K562 (cell line): ENCODE data around the gene AMBRA1. TPM values are rescaled to one million over a fixed set of nuclear protein-coding genes. Genes with fewer than 3 reads are reported as not detected.

Source experiments
- ARID3B ChIP-seq: fragments of 250-450 bp; sonication (Bioruptor Pico); IDR thresholded peaks from 2 replicates; pipeline ENCODE4 v1.4.0; 2020; ENCODE audit warnings: borderline replicate concordance
- ATF3 ChIP-seq, 2 experiments: fragments of 450-650 bp in 1 of 2; sonication (generic) in 1 of 2; formaldehyde crosslinking in 1 of 2; IDR thresholded peaks in 1 of 2; conservative IDR thresholded peaks in 1 of 2; 2 replicates each; pipeline versions ENCODE4 v1.6.1 to v1.8.1; 2016 to 2023; ENCODE audit warnings: mild to moderate bottlenecking in 2 of 2, moderate library complexity in 2 of 2, inconsistent platforms in 1 of 2, missing genetic modification reagents in 1 of 2
- ATF4 ChIP-seq: fragments of 450-650 bp; formaldehyde crosslinking; IDR thresholded peaks from 2 replicates; pipeline ENCODE4 v1.4.0; 2022; ENCODE audit warnings: mild to moderate bottlenecking, moderate library complexity
- CREB5 ChIP-seq: fragments of 250-450 bp; sonication (Bioruptor Pico); IDR thresholded peaks from 2 replicates; pipeline ENCODE4 v1.5.0; 2020; ENCODE audit warnings: mild to moderate bottlenecking
- E2F6 ChIP-seq, 2 experiments: IDR thresholded peaks; 2 replicates each; pipeline ENCODE4 v1.6.1; 2011; ENCODE audit warnings: borderline replicate concordance in 1 of 2, control low read depth in 1 of 2, low read depth in 1 of 2, low read length in 1 of 2, mild to moderate bottlenecking in 1 of 2, mixed read lengths in 1 of 2, moderate library complexity in 1 of 2; ENCODE audit not compliant: insufficient read depth in 1 of 2, insufficient read length in 1 of 2, poor library complexity in 1 of 2, severe bottlenecking in 1 of 2; ENCODE audit errors: extremely low read depth in 1 of 2
- IFI16 ChIP-seq: fragments of 250-450 bp; sonication (Bioruptor Pico); IDR thresholded peaks from 2 replicates; pipeline ENCODE4 v2.1.2; 2022; ENCODE audit warnings: mild to moderate bottlenecking, inconsistent platforms
- MED1 ChIP-seq: sonication (generic); formaldehyde crosslinking; IDR thresholded peaks from 2 replicates; pipeline ENCODE4 v1.8.1; 2023; ENCODE audit warnings: missing genetic modification reagents, borderline replicate concordance
- NFXL1 ChIP-seq: fragments of 450-650 bp; formaldehyde crosslinking; IDR thresholded peaks from 2 replicates; pipeline ENCODE4 v1.4.0; 2021; ENCODE audit warnings: mild to moderate bottlenecking
- SMARCA5 ChIP-seq: fragments of 450-650 bp; IDR thresholded peaks from 2 replicates; pipeline ENCODE4 v1.6.1; 2016
- SRSF1 ChIP-seq: fragments of 200-400 bp; formaldehyde crosslinking; IDR thresholded peaks from 2 replicates; pipeline ENCODE4 v1.6.1; 2017; ENCODE audit warnings: mild to moderate bottlenecking, low read depth, low read length, moderate library complexity
- ZC3H11A ChIP-seq: IDR thresholded peaks from 2 replicates; pipeline ENCODE4 v1.6.1; 2012; ENCODE audit warnings: low read depth, low read length, improper control_type of control experiment
- ZNF232 ChIP-seq: sonication (generic); formaldehyde crosslinking; IDR thresholded peaks from 2 replicates; pipeline ENCODE4 v1.8.0; 2022; ENCODE audit warnings: mild to moderate bottlenecking, missing genetic modification reagents
- ZNF311 ChIP-seq: fragments of 250-450 bp; sonication (Bioruptor Pico); IDR thresholded peaks from 2 replicates; pipeline ENCODE4 v1.4.0; 2020; ENCODE audit warnings: mild to moderate bottlenecking, moderate library complexity
- polyA plus RNA-seq, 8 experiments: library from polyadenylated mRNA; depleted of rRNA in 4 of 8; stranded (reverse) in 5 of 8; unstranded in 3 of 8; fragments of >200 nt; fragmentation: Nextera tagmentation in 2 of 8; fragmentation: Illumina TruSeq in 1 of 8; extraction: Ambion mirVana in 2 of 8; extraction: Trizol in 1 of 8; gene quantifications; 2 replicates each; pipeline versions ENCODE4 v1.2.1 to v1.2.3, GENCODE V29; 2011 to 2014; ENCODE audit warnings: inconsistent platforms in 1 of 8, missing spikeins in 1 of 8
- total RNA-seq, 7 experiments: library from RNA; depleted of rRNA in 6 of 7; stranded (reverse); fragments of >200 nt in 6 of 7; fragmentation: Illumina TruSeq in 2 of 7; extraction: Trizol in 2 of 7; gene quantifications; 2 replicates each; pipeline versions ENCODE4 v1.2.1 to v1.2.3, GENCODE V29; 2011 to 2021; ENCODE audit warnings: low replicate concordance in 1 of 7

The AMBRA1 gene
- total and polyA plus RNA-seq, 9 of the 15 experiments (the other 6 are each of a cell fraction or from before 2014, with no cell fraction given): 0.15 to 24.5 (median 13.0) TPM

GRCh38 chr11:46617134-46617971 is 23.5 kb upstream of the AMBRA1 start, which contains the start of the genes ATG13 and HARBI1 (continued):
- TF ChIP-seq ATF4: no peak
- no peak; the same call in 1 of the 2 replicates for TF ChIP-seq ATF3 (IDR thresholded peaks at IDR 0.05)
- no peak for TF ChIP-seq ATF3 (CRISPR knock-in tag; conservative IDR thresholded peaks at IDR 0.05)
- TF ChIP-seq ZNF232 (CRISPR knock-in tag): no peak; the same call in 1 of the 2 replicates
- TF ChIP-seq CREB5 (CRISPR knock-in tag): no peak
- no peak for TF ChIP-seq SRSF1
- no peak for TF ChIP-seq ARID3B (CRISPR knock-in tag)
- TF ChIP-seq SMARCA5: peak; percentile 28; the same call in 1 of the 2 replicates
- no peak for TF ChIP-seq ZC3H11A
- peak; percentile 54 to 67 for TF ChIP-seq E2F6 (IDR thresholded peaks at IDR 0.05; ENCODE audit: borderline replicate concordance in 1 of 2, extremely low read depth in 1 of 2, insufficient read depth in 1 of 2, insufficient read length in 1 of 2, low read depth in 1 of 2, low read length in 1 of 2, poor library complexity in 1 of 2, severe bottlenecking in 1 of 2)
- no peak for TF ChIP-seq IFI16 (CRISPR knock-in tag)
- no peak for TF ChIP-seq MED1
- no peak for TF ChIP-seq NFXL1 (CRISPR knock-in tag)
- no peak for TF ChIP-seq ZNF311
